GM18507 (cell line): ENCODE results near the gene KDELR3.
"Not testable (repeated sequence)": the region's sequence is repeated elsewhere in the genome, so short reads cannot be mapped to it uniquely, and the experiment has no call there.

ENCODE experiments used
- DNase-seq: peaks from one replicate; pipeline ENCODE4 v3.0.0; 2011; ENCODE audit warnings: low read depth; ENCODE audit not compliant: insufficient read length; ENCODE audit errors: extremely low spot score
- FAIRE-seq: peaks from 2 replicates; lab custom pipeline; 2011; peaks lifted over from hg19 to GRCh38; lab: Jason Lieb, UNC

The KDELR3 gene

DNA sequence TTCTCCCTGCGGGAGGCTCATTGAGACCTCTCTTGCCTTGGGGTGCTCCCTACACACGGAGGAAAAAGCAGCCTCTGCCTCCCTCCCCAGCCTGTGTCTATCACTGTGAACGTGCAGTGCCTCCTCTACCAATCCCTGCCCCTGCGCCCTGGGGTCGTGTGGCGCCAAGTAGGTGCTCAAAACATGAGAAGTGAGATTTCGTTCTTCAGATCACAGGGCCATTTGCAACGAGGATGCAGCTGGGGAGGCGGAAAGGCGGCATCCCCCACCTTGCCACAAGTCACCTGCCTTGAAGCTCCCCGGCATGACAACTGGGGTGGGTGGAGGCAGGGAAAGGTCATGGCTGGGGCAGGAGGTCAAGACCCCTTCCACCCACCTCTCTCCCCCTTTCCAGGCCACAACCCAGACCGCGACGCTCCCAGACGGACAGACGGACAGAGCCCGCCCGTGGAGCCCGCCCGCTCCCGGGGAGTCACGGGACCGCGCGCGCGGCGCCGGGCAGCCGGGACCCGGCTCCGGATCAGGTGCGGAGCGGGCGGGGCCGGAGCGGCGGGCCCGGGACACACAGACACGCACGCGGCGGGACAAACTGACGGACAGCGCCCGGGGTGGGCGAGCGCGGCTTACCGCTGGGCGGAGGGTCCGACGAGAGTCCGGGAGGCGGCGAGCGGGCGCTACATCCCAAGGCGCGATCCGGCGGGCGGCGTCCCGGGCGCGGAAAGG is 13.4 kb upstream of the KDELR3 start:
- DNase-seq (no peak), FAIRE-seq (no peak)

DNA sequence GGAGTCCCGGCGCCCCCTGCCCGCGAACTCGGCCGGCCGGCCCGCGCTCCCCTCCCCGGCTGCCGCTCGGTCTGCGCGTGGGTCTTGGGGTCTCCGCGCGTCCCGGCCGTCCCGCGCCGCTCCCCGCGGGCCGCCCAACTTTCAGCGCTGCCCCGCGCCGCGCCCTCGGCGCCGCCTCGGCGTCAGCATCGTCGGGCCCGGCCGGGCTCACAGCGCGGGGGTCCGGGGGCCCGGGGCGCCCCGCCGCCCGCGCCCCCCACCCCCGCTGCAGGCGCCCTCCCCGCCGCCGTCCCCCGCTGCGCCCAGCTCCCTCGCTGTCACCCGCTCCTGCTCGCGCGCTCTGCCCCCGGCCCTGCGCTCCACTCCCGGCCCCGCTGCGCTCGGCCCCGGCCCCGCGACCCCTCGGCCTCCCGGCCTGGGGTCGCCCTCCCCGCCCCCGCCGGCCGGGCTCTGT is 12.8 kb upstream of the KDELR3 start, which contains the start of gene KCNJ4:
KCNJ4 (minus strand) TSS at position 124 of the 454 bp plus-strand sequence. CDS start 27,067 bp downstream, outside the sequence.
- FAIRE-seq (no peak), DNase-seq (no peak)

DNA sequence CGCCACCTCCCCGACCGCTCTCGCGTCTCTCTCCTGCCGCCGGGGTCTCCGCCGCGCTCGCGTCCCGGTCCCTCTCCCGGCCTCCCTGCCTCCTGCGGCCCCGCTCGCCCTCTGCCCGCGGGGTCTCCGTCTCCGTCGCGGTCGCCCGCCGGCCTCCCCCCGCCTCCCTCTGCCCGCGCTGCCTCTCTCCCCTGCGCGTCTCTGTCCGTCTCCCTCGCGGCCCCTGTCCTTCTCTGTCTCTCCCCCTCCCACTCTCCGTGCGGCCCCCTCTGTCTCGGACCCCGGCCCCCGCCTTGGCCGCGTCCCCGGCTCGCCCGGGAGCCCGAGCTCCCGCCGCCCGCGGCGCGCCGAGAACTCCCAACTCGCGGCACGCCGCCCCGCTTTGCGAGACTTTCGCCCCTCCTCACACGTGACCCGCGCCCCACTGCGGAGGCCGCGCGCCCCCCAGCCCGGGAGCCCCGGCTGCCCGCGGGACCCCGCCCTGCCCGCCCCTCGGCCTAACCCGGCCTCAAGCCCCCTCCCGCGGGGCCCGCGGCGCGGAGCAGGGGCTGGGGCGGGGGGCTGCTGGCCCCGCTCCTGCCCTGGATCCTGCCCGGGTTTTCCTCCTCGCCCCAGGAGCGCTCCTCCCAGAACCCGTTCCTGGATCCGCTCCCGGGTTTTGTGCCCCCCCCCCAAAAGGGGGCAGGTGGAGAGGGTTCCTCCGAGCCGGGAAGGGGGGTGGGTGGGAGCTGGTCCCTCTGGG is 12.2 kb upstream of the KDELR3 start:
- DNase-seq (no peak), FAIRE-seq (no peak)

DNA sequence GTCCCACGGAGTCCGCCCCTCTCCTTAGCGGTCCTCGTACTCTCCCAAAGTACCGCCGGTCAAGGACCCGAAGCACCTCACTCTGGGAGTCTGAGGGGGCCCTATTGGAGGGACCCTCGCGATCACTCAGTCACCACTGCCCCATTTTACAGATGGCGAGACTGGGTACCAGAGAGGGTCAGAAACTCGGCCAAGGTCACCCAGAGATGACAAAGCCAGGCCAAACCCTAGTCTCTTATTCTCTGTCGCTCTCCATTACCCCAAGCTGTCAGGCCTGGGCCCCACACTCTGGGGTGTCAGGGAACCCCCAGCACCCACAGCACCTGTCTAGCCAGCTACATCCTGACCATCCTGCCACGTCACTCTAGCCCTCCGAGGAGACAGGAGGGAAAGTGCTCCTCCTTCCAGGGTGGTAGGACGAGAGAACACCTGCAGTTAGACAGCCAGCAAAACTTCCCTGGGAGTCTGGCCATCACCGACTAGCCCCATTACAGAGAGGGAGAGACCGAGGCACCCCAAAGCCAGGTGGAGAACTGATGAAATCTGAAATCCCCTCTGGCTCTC is 11.5 kb upstream of the KDELR3 start:
- FAIRE-seq (no peak), DNase-seq (no peak)

DNA sequence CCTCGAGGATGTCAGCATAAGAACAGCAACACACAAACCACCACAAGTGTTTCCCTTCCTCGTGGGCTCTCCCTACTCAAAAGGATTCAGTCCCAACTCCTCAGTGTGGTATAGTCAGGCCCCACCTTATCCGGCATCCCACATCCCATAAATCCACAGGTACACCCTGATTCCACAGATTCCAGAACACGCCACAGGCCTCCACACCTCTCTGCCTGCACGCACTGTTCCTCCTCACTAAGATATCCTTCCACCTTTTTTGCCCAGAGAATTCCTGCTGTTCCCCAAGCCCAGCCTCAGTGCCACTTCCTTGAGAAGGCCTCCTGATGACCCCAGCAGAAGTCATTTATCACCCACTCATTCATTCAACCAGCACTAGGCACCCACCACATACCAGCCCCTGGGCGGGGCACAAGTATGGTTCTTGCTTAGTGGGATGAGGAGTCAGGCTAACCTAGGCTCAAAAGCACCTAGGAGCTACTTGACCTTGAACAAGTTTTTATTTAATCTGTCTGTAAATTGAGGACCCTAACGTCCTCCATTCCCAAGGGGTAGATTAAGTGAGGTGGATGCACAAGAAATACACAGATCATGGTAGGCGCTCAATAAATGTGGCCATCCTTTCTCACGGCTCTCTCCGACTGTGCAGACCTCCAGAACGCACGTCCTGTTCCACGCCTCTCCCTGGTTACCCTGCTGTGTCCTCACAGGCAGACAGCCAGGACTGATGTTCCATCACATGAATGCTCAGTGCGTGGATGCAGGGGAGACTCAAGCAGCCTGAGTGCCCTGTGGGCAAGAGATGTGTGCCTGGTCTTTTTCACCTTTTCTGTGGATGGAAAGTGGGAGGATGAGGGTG is 10.8 kb upstream of the KDELR3 start:
- no peak for DNase-seq
- FAIRE-seq = no peak

DNA sequence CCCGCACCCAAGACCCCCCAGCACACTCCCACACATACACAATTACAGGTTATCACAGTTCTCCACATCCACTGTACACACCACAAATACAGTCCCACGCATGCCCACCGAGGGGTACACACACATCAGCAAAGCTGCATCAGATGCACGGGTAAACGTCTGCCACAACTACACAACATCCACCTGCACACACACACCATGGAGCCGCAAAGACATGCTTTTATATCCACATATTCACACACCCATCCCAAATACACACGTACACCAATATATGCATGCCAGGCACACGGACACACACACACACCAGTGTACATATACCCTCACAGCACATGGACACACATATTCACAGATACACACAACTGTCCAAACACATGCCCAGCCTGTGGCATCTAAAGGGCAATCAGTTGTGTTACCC is 7.5 kb upstream of the KDELR3 start:
- DNase-seq (no peak), FAIRE-seq (no peak)

DNA sequence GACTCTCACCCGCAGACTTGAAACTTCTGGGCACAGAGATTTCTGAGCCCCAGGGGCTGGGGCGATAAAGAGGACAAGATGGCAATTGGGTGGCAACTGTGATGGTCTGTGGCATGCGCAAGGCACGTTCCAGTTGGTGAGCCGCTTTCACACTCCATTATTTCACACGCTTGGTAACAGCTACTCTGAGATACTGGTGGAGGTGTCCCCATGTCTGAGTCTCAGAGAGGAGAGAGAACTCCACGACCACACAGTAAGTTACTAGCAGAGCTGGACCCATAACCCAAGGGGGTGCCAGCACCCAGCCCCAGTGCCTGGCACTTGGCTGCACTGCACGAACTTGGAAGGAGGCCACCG is 6.9 kb upstream of the KDELR3 start:
- no peak for DNase-seq
- FAIRE-seq = no peak

DNA sequence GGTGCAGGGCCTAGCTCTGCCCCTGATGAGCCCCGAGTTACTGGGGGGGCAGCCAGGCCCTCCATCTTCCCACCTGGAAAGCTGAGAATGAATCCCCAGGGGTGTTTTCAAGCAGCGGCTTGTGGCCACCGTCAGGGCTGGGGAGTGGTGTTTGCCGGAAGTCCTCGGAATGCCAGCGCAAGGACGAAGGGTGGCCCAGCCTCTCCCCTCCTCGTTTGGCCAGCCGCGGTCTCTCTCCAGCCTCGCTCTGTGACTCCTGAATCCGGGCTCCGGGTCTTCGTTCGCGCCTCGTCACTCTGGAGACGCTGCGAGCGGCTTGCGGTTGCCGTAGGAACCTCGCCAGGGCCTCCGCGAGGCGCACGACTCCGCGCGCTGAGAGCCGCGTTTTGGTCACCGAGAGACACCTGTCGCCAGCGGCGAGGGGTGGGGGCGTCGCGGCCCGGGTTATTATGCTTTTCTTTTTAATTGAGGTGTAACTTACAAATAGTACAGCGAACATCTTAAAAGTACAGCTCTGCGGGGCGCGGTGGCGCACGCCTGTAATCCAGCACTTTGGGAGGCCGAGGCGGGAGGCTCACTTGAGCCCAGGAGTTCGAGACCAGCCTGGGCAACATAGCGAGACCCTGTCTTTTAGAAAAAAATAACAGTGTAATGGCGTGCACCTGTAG is 6.3 kb upstream of the KDELR3 start:
- FAIRE-seq (no peak), DNase-seq (no peak)

DNA sequence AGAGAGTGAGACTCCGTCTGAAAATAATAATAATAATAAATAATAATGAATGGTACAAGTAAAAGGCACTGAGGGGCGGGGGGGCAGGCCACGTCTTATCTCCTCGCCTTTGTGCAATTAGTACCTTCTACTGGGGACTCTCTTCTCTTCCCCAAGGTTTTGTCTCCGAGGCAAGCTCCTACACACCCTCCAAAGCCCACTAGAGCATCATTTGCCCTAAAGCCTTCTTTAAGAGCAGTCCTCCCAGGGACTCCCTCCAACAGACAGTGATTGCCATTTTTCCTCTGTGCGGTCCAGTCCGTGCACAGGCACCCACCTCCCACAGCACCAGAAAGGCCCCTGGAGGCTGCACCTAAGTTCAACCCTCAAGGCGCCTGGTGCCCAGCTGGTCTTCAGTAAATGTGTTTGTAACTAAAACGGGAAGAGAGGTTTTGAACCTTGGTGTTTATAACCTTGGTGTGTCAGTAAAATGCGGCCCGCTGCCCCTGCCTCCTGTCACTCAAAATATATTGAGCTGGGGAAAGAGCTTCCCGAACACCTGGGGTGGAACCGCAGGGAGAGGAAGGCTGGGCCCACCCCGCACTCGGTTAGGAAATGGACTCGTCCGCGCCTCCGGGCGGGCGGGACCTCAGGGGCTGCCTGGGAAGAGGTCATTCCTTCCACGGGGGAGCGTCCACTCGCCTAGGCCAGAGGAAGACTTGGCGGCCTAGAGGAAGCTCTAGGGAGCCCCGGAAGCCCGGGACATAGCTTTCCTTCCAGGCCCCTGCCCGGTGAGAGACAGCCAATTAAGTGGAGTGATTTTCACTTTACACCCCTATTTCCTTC is 4.7 kb upstream of the KDELR3 start:
- DNase-seq (no peak), FAIRE-seq (no peak)

DNA sequence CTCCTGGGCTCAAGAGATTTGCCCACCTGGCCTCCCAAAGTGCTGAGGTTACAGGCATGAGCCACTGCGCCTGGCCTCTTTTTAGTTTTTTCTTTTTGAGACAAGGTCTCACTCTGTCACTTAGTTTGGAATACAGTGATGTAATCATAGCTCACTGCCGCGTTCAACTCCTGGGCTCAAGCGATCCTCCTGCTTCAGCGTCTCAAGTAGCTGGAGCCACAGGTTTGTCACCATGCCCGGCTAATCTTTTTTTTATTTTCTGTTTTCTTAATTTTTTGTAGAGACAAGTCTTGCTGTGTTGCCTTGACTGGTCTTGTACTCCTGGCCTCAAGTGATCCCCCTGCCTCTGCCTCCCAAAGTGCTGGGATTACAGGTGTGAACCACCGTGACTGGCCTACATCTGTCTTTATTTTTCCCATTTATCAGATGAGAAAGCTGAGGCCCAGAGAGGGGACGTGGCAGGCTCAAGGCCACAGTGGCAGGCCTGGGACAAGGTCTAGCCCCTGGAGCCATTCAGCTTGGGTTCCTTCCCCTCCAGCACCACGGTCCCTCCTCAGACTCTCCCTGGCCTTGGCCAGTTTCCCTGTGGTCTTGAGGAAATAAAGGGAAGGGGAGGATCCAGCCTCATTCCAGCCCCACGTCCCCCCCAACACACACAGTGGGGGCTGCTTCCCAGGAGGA is 2.8 kb upstream of the KDELR3 start:
- no peak for DNase-seq
- no peak for FAIRE-seq

DNA sequence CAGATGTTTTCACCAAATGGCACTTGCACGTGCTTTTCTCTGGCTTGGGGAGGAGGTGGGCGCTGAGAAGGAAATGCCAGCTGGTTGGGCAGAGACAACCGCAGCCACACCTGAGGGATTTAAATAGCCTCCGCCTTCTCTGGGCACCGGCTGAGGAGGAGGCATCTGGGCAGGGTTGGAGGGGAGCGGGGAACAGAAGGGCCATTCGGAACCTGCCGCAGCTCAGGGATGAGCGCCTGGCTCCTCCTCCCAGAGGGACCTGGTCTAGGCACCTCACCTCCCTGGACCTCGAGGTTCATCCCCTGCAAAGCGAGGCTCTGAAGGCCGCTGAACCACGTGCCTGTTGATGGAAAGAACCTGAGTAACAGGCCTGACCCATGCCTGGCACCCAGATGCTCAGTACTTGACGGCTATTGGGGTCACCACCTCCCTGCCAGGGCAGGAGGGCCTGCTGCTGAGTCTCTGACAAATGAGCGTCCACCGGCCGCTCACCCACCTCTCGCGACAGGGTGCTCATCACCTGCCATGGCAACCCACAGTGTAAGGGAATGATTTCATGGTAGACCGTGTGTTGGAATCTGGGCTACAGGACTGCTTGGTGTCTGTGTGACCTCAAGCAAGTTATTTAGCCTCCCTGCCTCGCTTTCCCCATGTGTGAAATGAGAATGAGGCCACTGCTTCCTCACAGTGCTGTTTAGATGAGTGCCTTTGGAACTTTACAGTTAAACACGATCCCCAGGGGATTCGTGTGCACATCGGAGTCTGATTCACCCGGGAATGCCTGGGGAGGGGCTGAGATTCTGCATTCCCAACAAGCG is 2.0 kb upstream of the KDELR3 start:
- FAIRE-seq = no peak
- no peak for DNase-seq

DNA sequence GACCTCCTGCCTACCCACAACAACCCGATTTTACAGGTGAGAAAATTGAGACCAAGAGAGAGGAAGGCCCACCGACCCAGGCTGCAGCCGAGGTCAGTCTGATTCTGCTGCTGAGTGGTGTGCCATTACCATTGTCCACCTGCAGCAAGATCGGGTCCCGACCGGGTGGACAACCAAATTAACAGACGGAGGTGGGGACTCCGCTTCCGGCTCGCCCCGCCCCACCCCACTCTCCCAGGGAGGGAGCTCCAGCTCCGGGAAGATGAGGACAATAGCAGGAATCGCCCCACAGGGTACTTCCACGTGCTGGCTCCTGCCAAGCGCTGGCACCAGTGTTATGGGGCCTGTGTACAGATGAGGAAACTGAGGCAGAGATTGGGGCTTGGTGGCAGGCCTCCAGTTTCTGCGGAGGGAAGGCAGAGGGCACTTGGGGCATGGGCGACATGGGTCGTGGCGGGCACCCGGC is 425 bp upstream of the KDELR3 start:
- DNase-seq = no peak
- FAIRE-seq = no peak

DNA sequence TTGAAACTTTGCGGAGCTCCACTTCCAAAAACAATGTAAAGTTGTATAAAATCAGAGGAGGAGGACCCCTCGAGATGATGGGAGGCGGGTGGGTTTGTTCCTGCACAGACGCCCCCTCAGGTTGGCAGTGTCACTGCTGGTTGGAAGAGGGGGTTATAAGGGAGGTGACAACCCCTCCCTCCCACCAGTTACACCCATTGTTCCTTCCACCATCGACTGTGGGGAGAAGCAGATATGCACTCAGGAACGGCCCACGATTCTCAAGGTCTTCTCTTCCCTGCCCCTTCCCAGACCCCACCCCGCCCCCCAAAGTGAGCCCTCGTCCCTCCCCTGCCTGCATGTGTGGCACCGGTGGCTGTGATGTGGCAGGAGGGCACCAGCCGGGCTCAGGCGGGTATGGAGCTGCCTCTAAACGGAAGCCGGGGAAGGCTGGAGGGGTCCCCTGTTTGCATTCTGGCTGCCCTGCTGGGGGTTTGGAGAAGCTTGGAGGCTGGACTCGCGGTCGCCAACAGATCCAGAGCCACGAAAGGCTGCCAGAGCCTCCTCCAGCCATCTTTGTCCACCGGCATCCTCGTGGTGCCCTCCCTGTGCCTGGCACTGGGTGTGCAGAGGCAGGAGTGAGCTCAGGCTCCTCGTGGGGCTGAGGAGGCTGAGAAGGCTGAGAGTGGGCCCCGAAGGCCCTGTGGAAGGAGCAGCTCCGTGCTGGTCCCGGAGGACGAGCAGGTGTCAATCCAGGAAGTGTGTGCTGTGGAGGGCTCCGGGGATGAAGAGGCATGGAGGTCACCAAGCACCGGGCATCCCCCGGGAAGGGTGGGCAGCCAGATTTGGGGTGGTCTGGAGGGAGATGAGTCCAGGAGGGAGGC is 778 bp downstream of the KDELR3 start:
- FAIRE-seq = no peak

DNA sequence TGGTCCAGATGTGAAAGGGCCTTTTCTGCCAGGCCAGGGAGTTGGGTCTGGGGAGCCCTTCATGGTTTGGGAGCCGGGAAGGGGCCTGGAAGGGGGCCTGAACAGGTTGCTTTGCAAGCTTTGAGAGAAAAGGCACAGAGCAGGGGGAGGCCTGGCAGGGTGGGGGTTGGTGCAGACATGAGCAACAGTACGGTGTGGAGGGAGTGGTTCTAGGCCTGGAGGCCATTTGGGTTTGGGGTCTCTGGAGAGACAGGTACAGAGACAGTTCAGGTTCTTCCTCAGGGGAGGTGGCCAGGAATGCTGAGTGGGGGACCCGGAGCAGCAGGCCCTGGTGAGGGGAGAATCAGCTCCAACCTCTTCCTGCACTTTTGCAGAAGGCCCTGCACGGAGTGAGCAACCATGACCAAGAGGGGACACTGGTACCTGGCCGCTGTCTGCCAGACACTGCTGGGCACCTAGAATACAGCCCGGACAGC is 1.4 kb downstream of the KDELR3 start:
- DNase-seq (no peak), FAIRE-seq (no peak)

More for the DNA sequence above, 778 bp downstream of the KDELR3 start:
- no peak for DNase-seq

DNA sequence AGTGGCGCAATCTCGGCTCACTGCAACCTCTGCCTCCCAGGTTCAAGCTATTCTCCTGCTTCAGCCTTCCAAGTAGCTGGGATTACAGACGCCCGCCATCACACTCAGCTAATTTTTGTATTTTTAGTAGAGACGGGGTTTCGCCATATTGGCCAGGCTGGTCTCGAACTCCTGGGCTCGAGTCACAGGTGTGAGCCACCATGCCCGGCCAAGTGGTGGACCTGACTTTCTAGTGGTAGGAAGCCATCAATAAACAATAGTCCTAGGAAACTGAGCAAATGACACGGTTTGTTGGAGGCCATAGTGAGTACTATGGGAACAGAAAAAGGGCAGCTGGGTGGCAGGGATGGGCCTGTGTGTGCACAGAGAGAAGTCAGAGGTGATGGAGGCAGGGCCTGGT is 2.3 kb downstream of the KDELR3 start:
- not testable (repeated sequence) for FAIRE-seq, DNase-seq

DNA sequence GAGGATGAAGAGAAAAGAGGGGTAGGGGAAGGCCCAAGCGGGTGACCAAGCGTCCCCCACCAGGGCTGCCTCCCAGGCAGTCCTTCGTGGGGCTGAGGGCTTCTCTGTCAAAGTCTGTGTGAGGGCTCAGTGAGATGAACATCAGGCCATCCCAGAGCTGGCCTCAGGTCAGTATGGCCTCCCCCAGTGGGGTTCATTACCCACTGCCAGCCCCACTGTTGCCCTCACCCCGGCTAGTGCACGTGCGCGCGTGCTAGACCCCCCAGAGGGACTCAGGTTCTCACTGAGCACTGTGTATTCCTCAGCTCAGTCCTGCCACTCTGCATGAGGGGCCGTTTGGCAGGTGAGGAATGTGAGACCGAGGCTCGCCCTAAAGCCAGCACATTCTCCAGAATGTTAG is 3.3 kb downstream of the KDELR3 start:
- DNase-seq (no peak), FAIRE-seq (no peak)
